Activated CD8-positive, alpha-beta T cell treated with anti-CD3 and anti-CD28 coated beads for 36 hours (primary cell): ENCODE measurements around the gene MYOM3. TPM values are rescaled to one million over a fixed set of nuclear protein-coding genes. Genes with fewer than 3 reads are reported as not detected.

ENCODE experiments used
- ATAC-seq: fragments of 200-7000 bp; cut with Tn5 transposase; one replicate; pipeline ENCODE4 v1.10.0; 2021; ENCODE audit warnings: mild to moderate bottlenecking, moderate library complexity
- CTCF ChIA-PET: fragments of 350-600 bp; sonication (Branson Sonifier 250); formaldehyde crosslinking; loops from one replicate; lab custom pipeline; 2021; ENCODE audit warnings: antibody characterized with exemption; lab: Charles Lee
- POLR2A ChIA-PET: fragments of 350-600 bp; sonication (Branson Sonifier 250); formaldehyde crosslinking; loops from one replicate; lab custom pipeline; 2021; ENCODE audit warnings: antibody characterized with exemption; lab: Charles Lee
- DNase-seq: peaks from one replicate; pipeline ENCODE4 v3.0.0-alpha.2; 2020
- H3K27ac Mint-ChIP-seq: one replicate; pipeline ENCODE4 v1.8.0; 2021; ENCODE audit warnings: mild to moderate bottlenecking, mixed read lengths
- H3K27me3 Mint-ChIP-seq: one replicate; pipeline ENCODE4 v1.8.0; 2021; ENCODE audit warnings: mixed read lengths
- H3K36me3 Mint-ChIP-seq: one replicate; pipeline ENCODE4 v1.8.0; 2021; ENCODE audit warnings: low read depth, mixed read lengths
- H3K4me1 Mint-ChIP-seq: one replicate; pipeline ENCODE4 v1.8.0; 2021; ENCODE audit warnings: low read depth, mixed read lengths
- H3K4me3 Mint-ChIP-seq: one replicate; pipeline ENCODE4 v1.8.0; 2021; ENCODE audit warnings: mild to moderate bottlenecking, moderate library complexity, mixed read lengths
- H3K9me3 Mint-ChIP-seq: one replicate; pipeline ENCODE4 v1.8.0; 2021; ENCODE audit warnings: mixed read lengths
- CTCF ChIP-seq: fragments of 200-600 bp; IDR thresholded peaks from one replicate; pipeline ENCODE4 v1.8.0; 2022; ENCODE audit warnings: antibody characterized with exemption, mild to moderate bottlenecking
- intact Hi-C: fragments of 100-400 bp; cut with micrococcal nuclease; formaldehyde crosslinking; loops from one replicate; pipeline ENCODE4 v1.10.0; 2022
- total RNA-seq, 2 experiments: library from RNA; stranded (reverse); gene quantifications; one replicate each; pipeline ENCODE4 v1.2.3, GENCODE V29; 2021

MYOM3 gene
- total RNA-seq, 2 experiments from 2014 or later, result not detected

GRCh38 chr1:24108334-24109165 lies 3.4 kb downstream of the MYOM3 start:
- Mint-ChIP-seq H3K36me3 (no peaks in the 10 kb centered on the region), H3K4me3 (no peak overlapping the region), H3K4me1 (peaks cover 5% of the 10 kb centered on the region), H3K27ac (no peak overlapping the region), H3K9me3 (no peaks in the 10 kb centered on the region), H3K27me3 (peaks cover 7% of the 10 kb centered on the region)
- ChIA-PET CTCF (no interaction called here), POLR2A (interaction anchor here (1.3 kb wide), 1 partner anchor 11 kb away, joined by 4 read pairs; no protein-coding TSS in a partner anchor)
- ATAC-seq (peak; percentile 22), DNase-seq (no peak)
- intact Hi-C loops, result no loop called here
- TF ChIP-seq CTCF, result no peak

- CTCF ChIA-PET, result no interaction called here
- no peak for TF ChIP-seq CTCF
- peaks cover 4% of the 10 kb centered on the region for H3K4me1 Mint-ChIP-seq
- intact Hi-C loops, result no loop called here
- no peaks in the 10 kb centered on the region for H3K36me3 Mint-ChIP-seq
- peaks cover 4% of the 10 kb centered on the region for H3K27me3 Mint-ChIP-seq
- no peak overlapping the region for H3K4me3 Mint-ChIP-seq
- H3K27ac Mint-ChIP-seq, result no peak overlapping the region
- DNase-seq (no peak), ATAC-seq (no peak)
- H3K9me3 Mint-ChIP-seq, result no peaks in the 10 kb centered on the region
- POLR2A ChIA-PET, result no interaction called here
These were observed 4.3 kb downstream of the MYOM3 start for GRCh38 chr1:24107462-24108138.

- no peak for TF ChIP-seq CTCF
- intact Hi-C loops, result no loop called here
- H3K27ac Mint-ChIP-seq, result no peak overlapping the region
- no peaks in the 10 kb centered on the region for H3K27me3 Mint-ChIP-seq
- no peak overlapping the region for H3K4me3 Mint-ChIP-seq
- CTCF ChIA-PET, result interaction anchor here (0.6 to 1.4 kb wide), 2 partner anchors 34 to 465 kb away, joined by 3 to 4 read pairs; no protein-coding TSS in a partner anchor
- POLR2A ChIA-PET, result interaction anchor here (1.1 kb wide), 1 partner anchor 9 kb away, joined by 7 read pairs; no protein-coding TSS in a partner anchor
- no peaks in the 10 kb centered on the region for H3K36me3 Mint-ChIP-seq
- DNase-seq (no peak), ATAC-seq (no peak)
- H3K4me1 Mint-ChIP-seq, result no peaks in the 10 kb centered on the region
- H3K9me3 Mint-ChIP-seq, result no peaks in the 10 kb centered on the region
These were observed 6.4 kb downstream of the MYOM3 start for GRCh38 chr1:24105368-24106160.

- Mint-ChIP-seq H3K27me3 (no peaks in the 10 kb centered on the region), H3K27ac (no peak overlapping the region), H3K9me3 (no peaks in the 10 kb centered on the region), H3K4me1 (no peaks in the 10 kb centered on the region), H3K36me3 (no peaks in the 10 kb centered on the region), H3K4me3 (no peak overlapping the region)
- DNase-seq, result no peak
- ATAC-seq, result no peak
- intact Hi-C loops, result no loop called here
- ChIA-PET CTCF (interaction anchor here (1.4 kb wide), 1 partner anchor 33 kb away, joined by 4 read pairs; no protein-coding TSS in a partner anchor), POLR2A (interaction anchor here (0.8 to 1.1 kb wide), 2 partner anchors 9 to 10 kb away, joined by 3 to 7 read pairs; no protein-coding TSS in a partner anchor)
- no peak for TF ChIP-seq CTCF
These were observed 7.1 kb downstream of the MYOM3 start for GRCh38 chr1:24104854-24105253.
